SK-N-SH treated with all-trans-retinoic acid at 6 μM for 48 hours (cell line): ENCODE results near the gene ADPRM.

Source experiments
- CSDC2 ChIP-seq: fragments of 250-450 bp; sonication (Bioruptor Pico); IDR thresholded peaks from 2 replicates; pipeline ENCODE4 v1.5.0; 2020; ENCODE audit warnings: mild to moderate bottlenecking, moderate library complexity
- ESRRG ChIP-seq: fragments of 250-450 bp; sonication (Bioruptor Pico); IDR thresholded peaks from 2 replicates; pipeline ENCODE4 v1.6.1; 2021; ENCODE audit warnings: mild to moderate bottlenecking
- PATZ1 ChIP-seq: fragments of 250-450 bp; sonication (Bioruptor Pico); IDR thresholded peaks from 2 replicates; pipeline ENCODE4 v1.8.0; 2020; ENCODE audit warnings: mild to moderate bottlenecking, moderate library complexity, borderline replicate concordance
- POU6F1 ChIP-seq: fragments of 250-450 bp; sonication (Bioruptor Pico); IDR thresholded peaks from 2 replicates; pipeline ENCODE4 v1.8.0; 2021; ENCODE audit warnings: low read depth, mild to moderate bottlenecking, moderate library complexity, borderline replicate concordance
- PPARA ChIP-seq: fragments of 250-450 bp; sonication (Bioruptor Pico); IDR thresholded peaks from 2 replicates; pipeline ENCODE4 v1.5.0; 2020; ENCODE audit warnings: mild to moderate bottlenecking, borderline replicate concordance
- TCF4 ChIP-seq: fragments of 250-450 bp; sonication (Bioruptor Pico); IDR thresholded peaks from 2 replicates; pipeline ENCODE4 v1.8.0; 2021; ENCODE audit warnings: mild to moderate bottlenecking, moderate library complexity, borderline replicate concordance

- TF ChIP-seq PATZ1 = no peak
- no peak for TF ChIP-seq ESRRG
- no peak for TF ChIP-seq CSDC2 (CRISPR knock-in tag)
- TF ChIP-seq PPARA (CRISPR knock-in tag) = no peak
- no peak for TF ChIP-seq POU6F1 (CRISPR knock-in tag)
- TF ChIP-seq TCF4 = no peak
Measured at GRCh38 chr17:10702574-10702973, 5.2 kb downstream of the ADPRM start.
